NT2/D1 (cell line): ENCODE data around the gene WNT5B.

Experiments
- SUZ12 ChIP-seq: IDR thresholded peaks from 2 replicates; pipeline ENCODE4 v1.6.1; 2011; ENCODE audit not compliant: insufficient read length, insufficient read depth; ENCODE audit errors: extremely low read depth
- YY1 ChIP-seq: IDR thresholded peaks from 2 replicates; pipeline ENCODE4 v1.6.1; 2011; ENCODE audit not compliant: insufficient read length, insufficient read depth

DNA sequence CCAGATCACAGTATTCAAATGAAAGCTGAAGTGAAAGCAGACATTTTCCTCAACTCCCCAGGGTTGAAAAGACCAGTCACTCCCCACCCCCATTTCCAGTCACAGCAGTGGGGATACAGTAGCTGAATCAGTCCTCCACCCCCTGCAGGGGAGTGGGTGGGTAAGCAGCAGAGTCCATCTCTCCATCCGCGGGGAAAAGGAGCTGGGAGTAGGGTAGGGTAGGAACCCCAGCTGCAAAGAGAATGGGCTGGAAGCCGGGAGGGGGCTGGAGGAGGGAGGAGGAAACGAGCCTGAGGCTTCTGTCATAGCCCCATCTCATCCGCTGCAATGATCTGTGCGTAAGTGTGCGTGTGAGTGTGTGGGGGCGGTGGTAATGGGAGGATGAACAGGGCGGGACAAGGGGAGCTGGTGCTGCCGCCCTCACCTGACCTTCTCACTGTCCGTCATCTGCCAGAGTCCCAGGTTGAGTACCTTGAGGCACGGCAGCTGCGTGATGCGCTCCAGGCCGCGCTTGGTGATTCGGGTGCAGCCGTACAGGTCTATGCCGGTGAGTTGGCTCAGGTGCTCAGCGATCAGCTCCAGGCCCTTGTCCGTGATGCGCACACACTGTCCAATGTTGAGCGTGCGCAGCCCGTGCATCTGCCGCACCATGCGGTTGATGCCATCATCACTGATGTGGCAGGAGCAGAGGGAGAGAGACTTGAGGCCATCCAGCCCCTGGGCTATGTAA, 36.4 kb upstream of the WNT5B start:
- TF ChIP-seq YY1: no peak
- TF ChIP-seq SUZ12: no peak
